ENCODE measurements around the gene MRPL53. TPM values are rescaled to one million over a fixed set of nuclear protein-coding genes. Genes with fewer than 3 reads are reported as not detected.

The MRPL53 gene
- total and polyA plus RNA-seq, 2 of the 4 experiments (the other 2 are of a cell fraction), result 5.2 to 39.0 TPM

DNA sequence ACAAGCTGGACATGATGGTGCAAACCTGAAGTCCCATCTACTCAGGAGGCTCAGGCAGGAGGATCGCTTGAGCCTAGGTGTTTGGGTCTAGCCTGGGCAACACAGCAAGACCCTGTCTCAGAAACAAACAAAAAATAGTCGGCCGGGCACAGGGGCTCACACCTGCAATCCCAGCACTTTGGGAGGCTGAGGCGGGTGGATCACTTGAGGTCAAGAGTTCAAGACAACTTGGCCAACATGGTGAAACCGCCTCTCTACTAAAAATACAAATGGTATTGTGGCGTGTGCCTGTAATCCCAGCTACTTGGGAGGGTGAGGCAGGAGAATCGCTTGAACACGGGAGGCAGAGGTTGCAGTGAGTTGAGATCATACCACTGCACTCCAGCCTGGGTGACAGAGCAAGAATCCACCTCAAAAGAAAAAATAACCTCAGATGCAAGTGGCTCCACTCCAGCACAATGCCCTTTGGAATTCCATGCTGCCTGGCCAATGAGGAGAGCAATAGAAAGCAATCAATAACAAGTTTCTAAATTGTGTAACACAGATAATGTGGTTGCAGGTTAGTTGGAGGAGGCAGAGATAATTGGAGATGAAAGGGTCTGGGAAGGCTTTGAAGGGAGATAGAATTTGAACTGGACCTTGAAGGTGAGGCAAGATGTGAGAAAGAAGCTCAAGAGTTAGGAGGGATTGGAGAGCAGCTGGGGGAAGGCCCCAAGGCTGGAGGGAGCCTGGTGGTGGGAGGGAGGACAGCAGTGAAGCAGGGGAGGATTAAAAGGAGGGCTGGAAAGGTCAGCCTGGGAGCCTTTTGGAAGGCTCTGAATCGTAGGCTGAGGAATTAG is 16.4 kb upstream of the MRPL53 start:
- no peak for TF ChIP-seq SMC3 (IDR thresholded peaks at IDR 0.05; ENCODE audit: low read depth, low read length)
- no peak for TF ChIP-seq USF2 (IDR thresholded peaks at IDR 0.05; ENCODE audit: low read depth, low read length)
- TF ChIP-seq MAZ (IDR thresholded peaks at IDR 0.05; ENCODE audit: borderline replicate concordance, low read depth, low read length), result no peak
- TF ChIP-seq BHLHE40 (IDR thresholded peaks at IDR 0.05; ENCODE audit: low read depth, low read length), result no peak
- TF ChIP-seq RAD21 (IDR thresholded peaks at IDR 0.05; ENCODE audit: low read length), result no peak
- TF ChIP-seq CTCF (conservative IDR thresholded peaks at IDR 0.05; ENCODE audit: low read depth, low read length), result no peak
- no peak for TF ChIP-seq FOS (IDR thresholded peaks at IDR 0.05; ENCODE audit: low read depth, low read length)
- TF ChIP-seq RFX5 (IDR thresholded peaks at IDR 0.05; ENCODE audit: low read depth, low read length), result no peak
- no peak for TF ChIP-seq CEBPB (IDR thresholded peaks at IDR 0.05; ENCODE audit: low read depth, low read length)
- no peak overlapping the region for H2BK5ac ChIP-seq (ENCODE audit: low read depth, low read length, poor library complexity, severe bottlenecking)
- H3K23ac ChIP-seq (ENCODE audit: low read depth, low read length), result no peak overlapping the region
- H3K4ac ChIP-seq (ENCODE audit: low read depth, low read length), result 0 out of 2 replicates have a peak overlapping the region, but pooled peaks have one; percentile 25
- H3K36me3 ChIP-seq (ENCODE audit: control insufficient read depth, insufficient read depth, low read length), result peaks cover 43% of the 10 kb centered on the region
- H3K14ac ChIP-seq (replicated peaks; ENCODE audit: low read depth, low read length), result no peak overlapping the region
- H4K8ac ChIP-seq (ENCODE audit: low read depth in 2 of 2, low read length in 2 of 2), result peak overlapping the region in 1 of 2 experiments; percentile 70; a peak in 2 of 4 replicates
- ChIA-PET CTCF (interaction anchor here (0.5 kb wide), 1 partner anchor 12 kb away, joined by 3 read pairs; no protein-coding TSS in a partner anchor), POLR2A (ENCODE audit: unreplicated experiment) (no interaction called here)
- H4K20me1 ChIP-seq (ENCODE audit: insufficient read depth, low read length), result no peaks in the 10 kb centered on the region; the same call in 1 of the 2 replicates
- BruUV-seq (replicated peaks), result no TSS peak
- no peak overlapping the region for H3K9ac ChIP-seq (ENCODE audit: low read depth, low read length)
- 93% methylated on average over 3 of the region's 9 CpGs; no CpG with 5 or more reads in 1 of the 2 experiments for WGBS, 2 experiments (ENCODE audit: extremely low coverage in 2 of 2, insufficient read length in 1 of 2)
- H3K4me2 ChIP-seq (ENCODE audit: low read depth, low read length), result peak overlapping the region; percentile 55; the same call in 1 of the 2 replicates
- H3K27me3 ChIP-seq (ENCODE audit: control insufficient read depth, insufficient read depth, low read length), result no peaks in the 10 kb centered on the region
- no peak overlapping the region for H3K56ac ChIP-seq (ENCODE audit: extremely low read depth, insufficient read depth, low read length)
- DNase-seq, result no peak
- dilution Hi-C loops (cut with HindIII; ENCODE audit: low sequenced_read_pairs, unreplicated experiment) (no loop called here), intact Hi-C loops (cut with micrococcal nuclease) (no loop called here), in situ Hi-C loops (cut with MboI; ENCODE audit: low sequenced_read_pairs) (loop anchor here (25.0 kb wide), 1 partner anchor 373 kb away; no protein-coding TSS in a partner anchor)
- H3K4me1 ChIP-seq (ENCODE audit: control insufficient read depth, insufficient read depth, low read length), result peaks cover 5% of the 10 kb centered on the region; the same call in 1 of the 2 replicates
- H2AFZ ChIP-seq (replicated peaks; ENCODE audit: low read length, poor library complexity), result no peak overlapping the region
- peaks cover 9% of the 10 kb centered on the region; the same call in 1 of the 2 replicates for H3K9me1 ChIP-seq (ENCODE audit: insufficient read depth, low read length)
- no peak overlapping the region for H3K4me3 ChIP-seq (ENCODE audit: insufficient read depth, low read depth, low read length)
- H2AK9ac ChIP-seq (replicated peaks; ENCODE audit: low read depth, low read length, poor library complexity), result no peak overlapping the region
- peak overlapping the region; percentile 24; the same call in 1 of the 2 replicates for H2BK20ac ChIP-seq (ENCODE audit: low read depth, low read length)
- H2BK15ac ChIP-seq (ENCODE audit: low read depth, low read length), result peak overlapping the region; percentile 61; the same call in 1 of the 3 replicates
- H2BK120ac ChIP-seq (ENCODE audit: low read depth, low read length), result peak overlapping the region; percentile 3; the same call in 1 of the 2 replicates
- peaks cover 15 to 43% of the 10 kb centered on the region in 2 experiments for H3K79me1 ChIP-seq (ENCODE audit: low read depth in 1 of 2, low read length in 2 of 2)
- 0 out of 2 replicates have a peak overlapping the region, but pooled peaks have one; percentile 26 for H4K91ac ChIP-seq (ENCODE audit: insufficient read depth, low read depth, low read length)
- no peak overlapping the region for H3K18ac ChIP-seq (ENCODE audit: low read depth, low read length)
- peak overlapping the region; percentile 38; the same call in 1 of the 2 replicates for H3K27ac ChIP-seq (ENCODE audit: insufficient read depth, low read length)
- H3K9me3 ChIP-seq (ENCODE audit: control insufficient read depth, insufficient read depth, low read length), result no peaks in the 10 kb centered on the region
- H4K5ac ChIP-seq (ENCODE audit: low read depth, low read length), result no peak overlapping the region
- ATAC-seq (ENCODE audit: low read depth), result no peak
- peak overlapping the region; percentile 61; the same call in 1 of the 2 replicates for H2AK5ac ChIP-seq (ENCODE audit: low read depth, low read length)
